IMR-90 (cell line): ENCODE measurements around the gene SALL2. TPM values are rescaled to one million over a fixed set of nuclear protein-coding genes. Genes with fewer than 3 reads are reported as not detected.

Experiments
- ATAC-seq: fragments of 200-7000 bp; cut with Tn5 transposase; 2 replicates; pipeline ENCODE4 v1.9.1; 2020; ENCODE audit warnings: low read depth, mild to moderate bottlenecking, moderate library complexity
- BruUV-seq: library from RNA; stranded (reverse); fragments of 400-500 nt; replicated peaks from 2 replicates; lab custom pipeline; 2021; lab: Mats Ljungman, UMichigan
- CTCF ChIA-PET: fragments of 300-600 bp; formaldehyde crosslinking; extraction: SDS; loops from one replicate; lab custom pipeline; 2021; ENCODE audit warnings: antibody characterized with exemption; lab: Yijun Ruan, JAX
- POLR2A ChIA-PET: fragments of 300-600 bp; sonication (Branson Sonifier 250); formaldehyde crosslinking; loops from one replicate; lab custom pipeline; 2022; ENCODE audit warnings: antibody characterized with exemption; ENCODE audit not compliant: unreplicated experiment; lab: Charles Lee
- DNase-seq: peaks from one replicate; pipeline ENCODE4 v3.0.0; 2013
- H2AFZ ChIP-seq: replicated peaks from 2 replicates; pipeline ENCODE3; 2013; ENCODE audit warnings: low read length, mild to moderate bottlenecking; ENCODE audit not compliant: poor library complexity
- H2AK5ac ChIP-seq: 2 replicates; pipeline ENCODE4 v1.6.1; 2013; ENCODE audit warnings: low read depth, low read length, inconsistent platforms
- H2AK9ac ChIP-seq: replicated peaks from 2 replicates; pipeline ENCODE3; 2013; ENCODE audit warnings: mild to moderate bottlenecking, low read depth, low read length, moderate library complexity; ENCODE audit not compliant: poor library complexity
- H2BK120ac ChIP-seq: 2 replicates; pipeline ENCODE4 v1.6.1; 2013; ENCODE audit warnings: low read depth, low read length, inconsistent platforms
- H2BK15ac ChIP-seq: 3 replicates; pipeline ENCODE4 v1.6.1; 2013; ENCODE audit warnings: low read depth, low read length, inconsistent platforms
- H2BK20ac ChIP-seq: 2 replicates; pipeline ENCODE4 v1.6.1; 2013; ENCODE audit warnings: low read depth, mild to moderate bottlenecking, inconsistent platforms, low read length, moderate library complexity
- H2BK5ac ChIP-seq: 2 replicates; pipeline ENCODE4 v1.6.1; 2013; ENCODE audit warnings: mild to moderate bottlenecking, low read depth, low read length, inconsistent platforms; ENCODE audit not compliant: poor library complexity, severe bottlenecking
- H3K14ac ChIP-seq: replicated peaks from 2 replicates; pipeline ENCODE4 v1.6.1; 2013; ENCODE audit warnings: low read depth, low read length, inconsistent platforms
- H3K18ac ChIP-seq: 2 replicates; pipeline ENCODE4 v1.6.1; 2013; ENCODE audit warnings: low read depth, low read length, control low read depth
- H3K23ac ChIP-seq: 2 replicates; pipeline ENCODE4 v1.6.1; 2013; ENCODE audit warnings: low read depth, low read length, inconsistent platforms
- H3K27ac ChIP-seq: 2 replicates; pipeline ENCODE4 v1.5.1; 2013; ENCODE audit warnings: mild to moderate bottlenecking, control low read depth, low read length; ENCODE audit not compliant: insufficient read depth
- H3K27me3 ChIP-seq: 2 replicates; pipeline ENCODE4 v1.6.1; 2013; ENCODE audit warnings: low read length; ENCODE audit not compliant: control insufficient read depth, insufficient read depth
- H3K36me3 ChIP-seq: 2 replicates; pipeline ENCODE4 v1.6.1; 2013; ENCODE audit warnings: low read length, mixed read lengths; ENCODE audit not compliant: control insufficient read depth, insufficient read depth
- H3K4ac ChIP-seq: 2 replicates; pipeline ENCODE4 v1.6.1; 2013; ENCODE audit warnings: low read depth, low read length, inconsistent platforms
- H3K4me1 ChIP-seq: 2 replicates; pipeline ENCODE4 v1.6.1; 2013; ENCODE audit warnings: low read length, mixed read lengths; ENCODE audit not compliant: control insufficient read depth, insufficient read depth
- H3K4me2 ChIP-seq: 2 replicates; pipeline ENCODE4 v1.6.1; 2013; ENCODE audit warnings: low read depth, mild to moderate bottlenecking, control low read depth, low read length, moderate library complexity
- H3K4me3 ChIP-seq: 2 replicates; pipeline ENCODE4 v1.5.1; 2013; ENCODE audit warnings: low read depth, mild to moderate bottlenecking, control low read depth, low read length, moderate library complexity; ENCODE audit not compliant: insufficient read depth
- H3K56ac ChIP-seq: 2 replicates; pipeline ENCODE4 v1.6.1; 2013; ENCODE audit warnings: low read length, inconsistent platforms; ENCODE audit not compliant: insufficient read depth; ENCODE audit errors: extremely low read depth
- H3K79me1 ChIP-seq, 2 experiments: 2 replicates each; pipeline ENCODE4 v1.6.1; 2013; ENCODE audit warnings: low read length in 2 of 2, inconsistent platforms in 1 of 2, low read depth in 1 of 2
- H3K9ac ChIP-seq: 2 replicates; pipeline ENCODE4 v1.6.1; 2013; ENCODE audit warnings: low read depth, low read length, control low read depth
- H3K9me1 ChIP-seq: 2 replicates; pipeline ENCODE4 v1.6.1; 2013; ENCODE audit warnings: low read length, inconsistent platforms; ENCODE audit not compliant: insufficient read depth
- H3K9me3 ChIP-seq: 2 replicates; pipeline ENCODE4 v1.6.1; 2013; ENCODE audit warnings: low read length; ENCODE audit not compliant: control insufficient read depth, insufficient read depth
- H4K20me1 ChIP-seq: 2 replicates; pipeline ENCODE4 v1.6.1; 2013; ENCODE audit warnings: low read length, inconsistent platforms; ENCODE audit not compliant: insufficient read depth
- H4K5ac ChIP-seq: 2 replicates; pipeline ENCODE4 v1.6.1; 2013; ENCODE audit warnings: mild to moderate bottlenecking, low read depth, low read length, control low read depth
- H4K8ac ChIP-seq, 2 experiments: 2 replicates each; pipeline ENCODE4 v1.6.1; 2013; ENCODE audit warnings: low read depth in 2 of 2, low read length in 2 of 2, control low read depth in 1 of 2, inconsistent platforms in 1 of 2
- H4K91ac ChIP-seq: 2 replicates; pipeline ENCODE4 v1.6.1; 2013; ENCODE audit warnings: low read depth, low read length, inconsistent platforms; ENCODE audit not compliant: insufficient read depth
- FOS ChIP-seq: fragments of 150-350 bp; IDR thresholded peaks from 2 replicates; pipeline ENCODE4 v1.6.1; 2016; ENCODE audit warnings: low read depth, low read length
- RAD21 ChIP-seq: IDR thresholded peaks from 2 replicates; pipeline ENCODE4 v1.6.1; 2012; ENCODE audit warnings: low read length, improper control_type of control experiment
- RCOR1 ChIP-seq: IDR thresholded peaks from 2 replicates; pipeline ENCODE4 v1.6.1; 2012; ENCODE audit warnings: mild to moderate bottlenecking, low read length, improper control_type of control experiment; ENCODE audit not compliant: insufficient replicate concordance
- WGBS, 2 experiments: methylation state at CpG; one replicate each; pipeline versions ENCODE4 v1.1.5 to v1.1.7; 2013; ENCODE audit warnings: missing lambda C conversion rate in 2 of 2; ENCODE audit not compliant: insufficient read length in 1 of 2; ENCODE audit errors: extremely low coverage in 2 of 2; 5-methylcytosine and 5-hydroxymethylcytosine counted together
- dilution Hi-C: fragments of 300-500 bp; cut with HindIII; formaldehyde crosslinking; loops from one replicate; pipeline ENCODE4 v1.14.3; 2018; ENCODE audit warnings: low sequenced_read_pairs; ENCODE audit not compliant: unreplicated experiment
- in situ Hi-C: fragments of 300-500 bp; cut with MboI; formaldehyde crosslinking; loops from 3 replicates; pipeline ENCODE4 v1.14.3; 2019; ENCODE audit warnings: low sequenced_read_pairs, inconsistent platforms, mixed read lengths
- intact Hi-C: fragments of 100-400 bp; cut with micrococcal nuclease; formaldehyde crosslinking; loops from 2 replicates; pipeline ENCODE4 v1.10.0; 2022
- polyA plus RNA-seq, 3 experiments: library from polyadenylated mRNA; depleted of rRNA; stranded (reverse); fragments of >200 nt; gene quantifications; 2 replicates each; pipeline ENCODE4 v1.2.3, GENCODE V29; 2012; ENCODE audit warnings: low replicate concordance in 1 of 3
- total RNA-seq: library from RNA; depleted of rRNA; stranded (reverse); fragments of >200 nt; gene quantifications from 2 replicates; pipeline ENCODE4 v1.2.3, GENCODE V29; 2012

SALL2 gene
- total and polyA plus RNA-seq, 2 of the 4 experiments (the other 2 are of a cell fraction) = 2.9 to 10.1 TPM

DNA sequence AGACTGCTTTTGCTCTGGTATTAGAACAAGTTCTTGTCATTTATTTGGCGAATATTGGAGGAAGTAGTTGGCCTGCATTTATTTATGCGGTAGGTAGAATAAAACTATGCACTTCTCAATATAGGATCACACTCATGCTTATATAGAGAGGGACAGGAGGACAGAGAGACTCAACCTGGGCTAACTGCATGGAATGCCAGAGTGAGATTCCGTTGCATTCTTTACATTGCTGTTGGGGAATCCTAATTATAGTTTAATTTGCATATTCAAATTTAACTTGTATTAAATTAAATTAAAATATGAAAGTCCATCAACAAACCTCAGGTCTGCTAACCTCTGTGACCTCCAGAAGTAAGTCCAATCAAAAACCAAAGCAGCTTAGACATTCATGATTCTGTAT is 27.1 kb upstream of the SALL2 start:
- Histone ChIP-seq H3K4me1 (no peaks in the 10 kb centered on the region), H3K79me1 (no peaks in the 10 kb centered on the region), H2AFZ (no peak overlapping the region), H3K9me3 (no peaks in the 10 kb centered on the region), H2BK15ac (no peak overlapping the region), H3K56ac (no peak overlapping the region), H3K27me3 (no peaks in the 10 kb centered on the region), H2BK5ac (no peak overlapping the region), H3K9me1 (no peaks in the 10 kb centered on the region), H4K91ac (no peak overlapping the region), H4K20me1 (no peaks in the 10 kb centered on the region), H2BK120ac (no peak overlapping the region), H4K8ac (no peak overlapping the region), H3K4me3 (no peak overlapping the region), H3K9ac (no peak overlapping the region), H2BK20ac (no peak overlapping the region), H3K4ac (no peak overlapping the region), H3K23ac (no peak overlapping the region), H4K5ac (no peak overlapping the region), H2AK5ac (no peak overlapping the region), H3K18ac (no peak overlapping the region), H3K36me3 (no peaks in the 10 kb centered on the region), H3K14ac (no peak overlapping the region), H2AK9ac (no peak overlapping the region), H3K4me2 (no peak overlapping the region), H3K27ac (no peak overlapping the region)
- in situ Hi-C loops = loop anchor here (5.0 kb wide), 1 partner anchor 56 kb away; no protein-coding TSS in a partner anchor
- dilution Hi-C loops = no loop called here
- no peak for DNase-seq
- WGBS, 2 experiments = no CpG with 5 or more reads among the region's 3 CpGs
- BruUV-seq = no TSS peak
- ATAC-seq = no peak
- POLR2A ChIA-PET = no interaction called here
- intact Hi-C loops = loop anchor here (10.0 kb wide), 1 partner anchor 308 kb away; no protein-coding TSS in a partner anchor
- no peak for TF ChIP-seq RCOR1
- no peak for TF ChIP-seq FOS
- no peak for TF ChIP-seq RAD21
- CTCF ChIA-PET = no interaction called here
